ENCODE data around the gene SMURF1.

DNA sequence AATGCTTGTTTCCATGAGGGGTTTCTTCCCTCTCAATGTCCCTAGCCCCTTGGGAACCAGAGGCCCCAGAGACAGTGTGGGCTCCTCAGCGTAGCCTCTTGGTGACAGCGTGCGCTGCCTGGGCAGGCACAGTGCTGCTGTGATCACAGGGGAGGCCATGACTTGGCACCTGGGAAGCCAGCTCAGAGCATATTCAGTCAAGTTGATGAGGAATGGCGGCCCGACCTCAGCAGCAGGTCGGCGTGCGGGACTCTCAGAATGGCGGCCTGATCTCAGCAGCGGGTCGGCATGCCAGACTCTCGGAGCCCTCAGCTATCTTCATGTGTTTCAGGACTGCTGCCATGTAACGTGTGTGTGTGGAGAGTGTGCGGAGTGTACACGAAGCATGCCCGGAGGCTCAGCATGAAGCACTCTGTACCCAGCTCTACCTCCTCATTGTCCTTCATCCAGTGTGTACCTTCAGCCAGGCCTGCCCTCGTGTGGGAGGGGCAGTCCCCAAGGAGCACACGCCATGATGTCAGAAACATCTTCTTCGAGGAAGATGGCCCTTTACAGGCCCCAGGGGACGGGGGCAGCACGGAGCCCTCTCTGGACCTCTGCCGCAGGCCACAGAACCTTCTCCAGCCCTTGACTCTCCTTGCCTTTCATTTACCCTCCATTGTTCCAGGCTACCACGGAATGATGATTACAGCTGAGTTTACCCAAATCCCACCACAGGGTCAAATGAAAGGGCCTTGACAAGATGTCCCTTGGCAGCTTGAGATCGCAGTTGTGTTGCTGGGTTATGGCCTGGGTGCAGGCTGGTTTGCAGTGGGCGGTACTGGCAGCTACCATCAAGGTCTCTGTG is 130.4 kb downstream of the SMURF1 start:
- no peak for TF ChIP-seq CTCF (IDR thresholded peaks at IDR 0.05; ENCODE audit: control extremely low read depth in 1 of 3, insufficient read depth in 1 of 3, low read depth in 1 of 3, low read length in 3 of 3)
- TF ChIP-seq POLR2A (IDR thresholded peaks at IDR 0.05; ENCODE audit: control extremely low read depth in 1 of 2, low read depth in 2 of 2, low read length in 2 of 2): no peak
- TF ChIP-seq GABPA (IDR thresholded peaks at IDR 0.05; ENCODE audit: borderline replicate concordance, insufficient read depth, low read length): no peak
- TF ChIP-seq ZNF274 (IDR thresholded peaks at IDR 0.05; ENCODE audit: borderline replicate concordance, extremely low read depth, low read length): no peak

All from H1 (cell line).